ENCODE results near the gene CARD10.
A peak's percentile ranks its signal among the peaks of the same experiment; 100 is the strongest.

Gene CARD10

DNA sequence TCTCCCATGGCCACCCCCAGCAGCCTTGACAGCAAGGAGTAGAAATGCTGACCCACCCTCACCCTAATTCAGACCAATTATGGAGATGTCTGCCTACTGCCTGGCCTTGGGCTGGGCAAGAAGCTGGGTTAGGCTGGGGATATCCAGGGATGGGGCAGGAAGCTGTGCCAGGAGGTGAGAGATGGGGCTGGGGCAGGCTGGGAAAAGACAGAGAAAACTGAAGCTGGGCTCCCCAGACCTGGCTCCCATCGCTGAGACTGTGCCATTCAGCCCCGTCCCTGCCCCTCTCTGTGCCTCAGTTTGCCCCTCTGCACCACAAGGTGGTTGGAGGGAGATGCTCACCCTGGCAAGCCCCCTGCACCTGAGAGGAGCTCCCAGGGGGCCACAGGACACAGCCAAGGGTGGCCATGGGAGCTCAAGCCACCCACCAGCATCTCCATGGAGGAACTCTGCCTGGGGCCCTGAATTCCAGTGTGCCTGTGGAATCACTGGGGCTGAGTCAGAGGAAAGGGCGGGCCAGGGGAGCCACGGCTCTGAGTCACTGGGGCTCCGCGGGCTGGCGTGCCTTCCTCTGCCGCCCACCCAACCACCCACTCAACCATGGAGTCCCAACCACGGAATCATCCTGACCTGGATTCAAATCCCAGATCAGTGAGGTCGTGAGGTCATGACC, 6.0 kb upstream of the CARD10 start:
- no peak overlapping the region for H3K4me3 ChIP-seq (ENCODE audit: control insufficient read depth, low read depth, low read length)
- TF ChIP-seq, protein P1, sequence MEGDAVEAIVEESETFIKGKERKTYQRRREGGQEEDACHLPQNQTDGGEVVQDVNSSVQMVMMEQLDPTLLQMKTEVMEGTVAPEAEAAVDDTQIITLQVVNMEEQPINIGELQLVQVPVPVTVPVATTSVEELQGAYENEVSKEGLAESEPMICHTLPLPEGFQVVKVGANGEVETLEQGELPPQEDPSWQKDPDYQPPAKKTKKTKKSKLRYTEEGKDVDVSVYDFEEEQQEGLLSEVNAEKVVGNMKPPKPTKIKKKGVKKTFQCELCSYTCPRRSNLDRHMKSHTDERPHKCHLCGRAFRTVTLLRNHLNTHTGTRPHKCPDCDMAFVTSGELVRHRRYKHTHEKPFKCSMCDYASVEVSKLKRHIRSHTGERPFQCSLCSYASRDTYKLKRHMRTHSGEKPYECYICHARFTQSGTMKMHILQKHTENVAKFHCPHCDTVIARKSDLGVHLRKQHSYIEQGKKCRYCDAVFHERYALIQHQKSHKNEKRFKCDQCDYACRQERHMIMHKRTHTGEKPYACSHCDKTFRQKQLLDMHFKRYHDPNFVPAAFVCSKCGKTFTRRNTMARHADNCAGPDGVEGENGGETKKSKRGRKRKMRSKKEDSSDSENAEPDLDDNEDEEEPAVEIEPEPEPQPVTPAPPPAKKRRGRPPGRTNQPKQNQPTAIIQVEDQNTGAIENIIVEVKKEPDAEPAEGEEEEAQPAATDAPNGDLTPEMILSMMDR (IDR thresholded peaks at IDR 0.05; ENCODE audit: control insufficient read depth, insufficient read depth, low read depth, low read length, missing control alignments): no peak
- no peak for DNase-seq (ENCODE audit: low read depth)

DNA sequence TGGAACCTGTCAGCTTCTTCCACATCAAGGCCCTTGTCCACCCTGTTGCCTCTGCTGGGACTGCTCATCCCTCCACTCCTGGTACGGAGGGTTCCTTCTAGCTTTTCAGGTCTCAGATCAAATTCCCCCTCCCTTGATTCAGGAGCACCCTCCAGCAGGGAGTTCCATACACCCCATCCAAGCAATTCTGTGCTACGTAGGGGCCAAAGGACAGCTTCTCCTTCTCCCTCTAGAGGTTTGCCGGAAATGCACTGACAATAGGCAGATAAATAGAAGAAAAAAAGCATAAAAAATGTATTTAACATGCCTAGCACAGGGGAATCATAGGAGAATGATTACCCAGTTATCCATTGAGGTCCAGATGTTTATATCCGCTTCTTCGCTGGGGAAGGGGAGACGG, 3.3 kb upstream of the CARD10 start:
- no peak overlapping the region for H3K4me3 ChIP-seq (ENCODE audit: control insufficient read depth, low read depth, low read length)
- DNase-seq (ENCODE audit: low read depth): no peak
- TF ChIP-seq, protein P1 (IDR thresholded peaks at IDR 0.05; ENCODE audit: control insufficient read depth, insufficient read depth, low read depth, low read length, missing control alignments): no peak

DNA sequence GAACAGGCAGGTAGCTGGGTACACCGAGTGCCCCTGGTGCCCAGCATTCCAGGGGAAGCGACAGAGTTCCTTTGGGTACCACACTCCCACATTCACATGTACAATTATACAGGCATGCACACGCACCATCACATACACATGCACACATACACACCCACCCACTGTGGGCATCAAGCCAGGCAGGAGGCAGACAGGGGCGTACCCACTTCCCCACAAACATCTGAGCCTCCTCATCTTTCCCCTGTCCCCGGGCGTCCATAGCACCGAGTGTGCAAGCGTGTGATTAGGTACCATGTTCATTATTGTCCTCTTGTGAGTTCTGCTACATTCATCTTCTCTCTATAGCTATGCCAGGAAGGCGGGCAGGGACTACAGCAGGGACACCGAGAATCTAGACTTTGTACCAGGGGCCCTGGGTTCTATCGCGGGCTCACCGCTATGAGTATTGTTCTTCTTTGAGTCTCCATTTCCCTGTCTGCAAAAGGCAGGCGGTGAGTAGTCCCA, 2.1 kb upstream of the CARD10 start:
- TF ChIP-seq, protein P1 (IDR thresholded peaks at IDR 0.05; ENCODE audit: control insufficient read depth, insufficient read depth, low read depth, low read length, missing control alignments): no peak
- no peak for DNase-seq (ENCODE audit: low read depth)
- no peak overlapping the region for H3K4me3 ChIP-seq (ENCODE audit: control insufficient read depth, low read depth, low read length)

DNA sequence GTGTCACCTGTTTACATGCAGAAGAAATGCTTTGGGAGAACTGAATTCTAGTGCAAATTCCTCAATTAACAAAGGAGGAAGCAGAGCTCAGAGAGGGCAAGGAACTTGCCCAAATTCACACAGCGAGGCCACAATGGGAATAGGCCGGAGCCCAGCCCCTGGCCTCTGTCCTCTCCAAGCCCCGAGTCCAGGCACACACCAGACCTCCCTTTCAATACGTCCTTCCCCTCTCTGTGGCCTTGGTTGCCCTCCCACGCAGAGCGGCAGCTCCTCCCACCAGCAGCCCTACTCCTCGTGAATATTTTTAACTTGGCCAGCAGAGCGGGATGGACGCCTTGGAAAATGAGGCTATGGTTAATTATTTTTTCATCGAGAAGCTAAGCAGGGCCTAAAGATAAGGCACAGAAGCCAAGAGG, 1.6 kb upstream of the CARD10 start:
- TF ChIP-seq, protein P1 (IDR thresholded peaks at IDR 0.05; ENCODE audit: control insufficient read depth, insufficient read depth, low read depth, low read length, missing control alignments): no peak
- no peak overlapping the region for H3K4me3 ChIP-seq (ENCODE audit: control insufficient read depth, low read depth, low read length)
- DNase-seq (ENCODE audit: low read depth): no peak

DNA sequence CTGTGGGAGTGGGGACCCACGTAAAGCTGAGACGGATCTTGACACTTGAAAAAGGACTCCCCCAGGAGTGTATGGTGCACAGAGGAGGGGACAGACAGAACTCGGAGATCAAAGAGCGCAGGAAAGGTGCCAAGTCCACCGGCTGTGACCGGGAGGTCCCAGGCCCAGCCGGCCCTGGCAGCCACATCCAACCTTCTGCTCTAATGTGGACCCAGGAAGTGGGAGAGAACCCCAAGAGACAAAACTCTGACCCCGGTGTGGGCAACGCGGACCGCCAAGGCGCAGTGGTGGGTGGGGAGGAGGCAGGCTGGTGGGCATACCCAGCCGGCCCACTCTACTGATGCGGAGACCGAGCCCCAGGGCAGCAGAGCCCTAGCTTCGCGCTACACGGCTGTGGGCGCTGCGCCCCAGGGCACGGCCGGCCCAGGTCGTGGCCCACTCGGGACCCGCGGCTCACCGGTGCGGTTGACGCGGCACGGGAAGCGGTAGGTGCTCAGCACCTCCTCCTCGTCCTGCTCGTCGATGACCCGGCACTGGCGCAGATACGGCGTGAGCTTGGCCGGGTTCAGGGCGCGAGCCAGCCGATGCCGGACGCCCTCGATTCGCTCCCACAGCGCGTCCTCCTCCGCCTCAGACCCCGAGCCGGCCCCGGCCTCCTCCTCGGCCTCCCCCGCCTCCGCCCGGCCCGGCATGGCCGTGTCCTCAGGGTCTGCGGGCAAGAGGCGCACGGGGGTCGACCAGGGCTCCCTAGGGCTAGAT, 527 bp downstream of the CARD10 start:
- DNase-seq (ENCODE audit: low read depth): no peak
- TF ChIP-seq, protein P1 (IDR thresholded peaks at IDR 0.05; ENCODE audit: control insufficient read depth, insufficient read depth, low read depth, low read length, missing control alignments): no peak
- H3K4me3 ChIP-seq (ENCODE audit: control insufficient read depth, low read depth, low read length): peak overlapping the region; percentile 49

DNA sequence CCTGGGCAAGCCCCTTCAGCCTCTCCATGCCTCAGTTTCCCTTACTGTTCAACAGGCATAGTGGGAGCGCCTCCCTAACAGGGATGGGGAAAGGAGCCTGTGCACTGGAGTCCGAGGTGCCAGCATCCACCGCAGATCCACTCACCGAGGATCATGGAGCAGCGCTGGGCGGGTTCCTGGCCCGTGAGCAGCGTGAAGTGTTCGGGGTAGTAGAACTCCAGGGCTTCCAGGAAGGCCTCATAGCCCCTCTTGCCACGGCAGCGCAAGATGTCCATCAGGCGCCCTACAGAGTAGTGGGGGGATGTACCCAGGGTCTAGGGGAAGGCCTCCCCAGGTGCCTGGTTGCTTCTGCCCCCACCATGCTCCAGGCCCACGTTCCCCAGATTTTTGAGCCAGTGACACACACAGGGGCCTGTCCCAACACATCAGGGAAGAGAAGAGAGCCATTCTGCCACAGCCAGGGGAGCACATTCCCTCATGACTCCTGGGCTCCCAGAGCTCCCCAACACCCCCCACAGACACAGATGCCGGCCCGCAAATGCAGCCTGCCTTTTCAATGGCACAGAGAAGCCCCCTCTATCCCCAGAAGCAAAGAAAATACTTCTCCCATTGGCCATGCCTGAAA, 1.3 kb downstream of the CARD10 start:
- TF ChIP-seq, protein P1 (IDR thresholded peaks at IDR 0.05; ENCODE audit: control insufficient read depth, insufficient read depth, low read depth, low read length, missing control alignments): no peak
- no peak for DNase-seq (ENCODE audit: low read depth)
- H3K4me3 ChIP-seq (ENCODE audit: control insufficient read depth, low read depth, low read length): no peak overlapping the region
